GM18873 (cell line): ENCODE data around the gene RABAC1.

Source experiments
- ATAC-seq: cut with Tn5 transposase; IDR thresholded peaks from one replicate; pipeline ENCODE4 v1.9.1; 2021; ENCODE audit warnings: mild to moderate bottlenecking, moderate library complexity, moderate number of reproducible peaks; ENCODE audit not compliant: unreplicated experiment, low FRiP score

The RABAC1 gene

GRCh38 chr19:41906916-41907680, 52.0 kb downstream of the RABAC1 start:
- ATAC-seq = no peak
